ENCODE results near the gene COL18A1.

DNA sequence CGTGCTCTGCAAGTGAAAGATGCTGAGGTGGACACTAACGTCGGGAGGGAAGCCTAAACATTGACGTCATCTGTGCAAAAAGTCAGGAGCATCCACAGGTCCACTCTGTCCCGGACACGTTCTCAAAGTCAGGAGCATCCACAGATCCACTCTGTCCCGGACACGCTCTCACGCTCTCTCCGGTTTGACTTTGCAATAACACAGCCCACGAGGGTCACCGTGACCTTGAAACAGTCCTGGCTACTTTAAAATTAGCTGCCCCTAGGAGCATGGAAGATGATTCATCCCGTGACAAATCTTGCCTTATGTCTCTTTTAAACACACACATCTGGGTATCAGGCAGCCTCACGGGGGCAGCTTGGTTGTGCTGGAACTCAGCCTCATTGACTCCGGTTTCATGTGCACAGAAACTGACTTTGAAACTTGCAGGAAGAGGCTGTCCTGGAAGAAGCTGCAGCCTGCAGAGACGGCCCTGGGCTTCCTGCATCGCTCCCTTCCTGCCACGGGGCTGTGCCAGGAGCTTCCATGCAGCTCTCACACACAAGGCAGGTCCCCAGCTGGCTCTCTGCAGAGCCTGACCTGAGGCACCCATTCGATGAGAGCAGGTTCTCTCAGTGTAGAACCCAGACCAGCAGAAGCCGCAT lies 18.1 kb upstream of the COL18A1 start:
- TF ChIP-seq TAF1 (conservative IDR thresholded peaks at IDR 0.05) (no peak), RAD21 (IDR thresholded peaks at IDR 0.05) (peak; percentile 55 to 61), SP1 (IDR thresholded peaks at IDR 0.05) (no peak), FOXA1 (IDR thresholded peaks at IDR 0.05) (no peak)
- TF ChIP-seq, protein P1, sequence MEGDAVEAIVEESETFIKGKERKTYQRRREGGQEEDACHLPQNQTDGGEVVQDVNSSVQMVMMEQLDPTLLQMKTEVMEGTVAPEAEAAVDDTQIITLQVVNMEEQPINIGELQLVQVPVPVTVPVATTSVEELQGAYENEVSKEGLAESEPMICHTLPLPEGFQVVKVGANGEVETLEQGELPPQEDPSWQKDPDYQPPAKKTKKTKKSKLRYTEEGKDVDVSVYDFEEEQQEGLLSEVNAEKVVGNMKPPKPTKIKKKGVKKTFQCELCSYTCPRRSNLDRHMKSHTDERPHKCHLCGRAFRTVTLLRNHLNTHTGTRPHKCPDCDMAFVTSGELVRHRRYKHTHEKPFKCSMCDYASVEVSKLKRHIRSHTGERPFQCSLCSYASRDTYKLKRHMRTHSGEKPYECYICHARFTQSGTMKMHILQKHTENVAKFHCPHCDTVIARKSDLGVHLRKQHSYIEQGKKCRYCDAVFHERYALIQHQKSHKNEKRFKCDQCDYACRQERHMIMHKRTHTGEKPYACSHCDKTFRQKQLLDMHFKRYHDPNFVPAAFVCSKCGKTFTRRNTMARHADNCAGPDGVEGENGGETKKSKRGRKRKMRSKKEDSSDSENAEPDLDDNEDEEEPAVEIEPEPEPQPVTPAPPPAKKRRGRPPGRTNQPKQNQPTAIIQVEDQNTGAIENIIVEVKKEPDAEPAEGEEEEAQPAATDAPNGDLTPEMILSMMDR (IDR thresholded peaks at IDR 0.05; ENCODE audit: low read depth, low read length, missing input control), result peak; percentile 1
- TF ChIP-seq, protein P2, sequence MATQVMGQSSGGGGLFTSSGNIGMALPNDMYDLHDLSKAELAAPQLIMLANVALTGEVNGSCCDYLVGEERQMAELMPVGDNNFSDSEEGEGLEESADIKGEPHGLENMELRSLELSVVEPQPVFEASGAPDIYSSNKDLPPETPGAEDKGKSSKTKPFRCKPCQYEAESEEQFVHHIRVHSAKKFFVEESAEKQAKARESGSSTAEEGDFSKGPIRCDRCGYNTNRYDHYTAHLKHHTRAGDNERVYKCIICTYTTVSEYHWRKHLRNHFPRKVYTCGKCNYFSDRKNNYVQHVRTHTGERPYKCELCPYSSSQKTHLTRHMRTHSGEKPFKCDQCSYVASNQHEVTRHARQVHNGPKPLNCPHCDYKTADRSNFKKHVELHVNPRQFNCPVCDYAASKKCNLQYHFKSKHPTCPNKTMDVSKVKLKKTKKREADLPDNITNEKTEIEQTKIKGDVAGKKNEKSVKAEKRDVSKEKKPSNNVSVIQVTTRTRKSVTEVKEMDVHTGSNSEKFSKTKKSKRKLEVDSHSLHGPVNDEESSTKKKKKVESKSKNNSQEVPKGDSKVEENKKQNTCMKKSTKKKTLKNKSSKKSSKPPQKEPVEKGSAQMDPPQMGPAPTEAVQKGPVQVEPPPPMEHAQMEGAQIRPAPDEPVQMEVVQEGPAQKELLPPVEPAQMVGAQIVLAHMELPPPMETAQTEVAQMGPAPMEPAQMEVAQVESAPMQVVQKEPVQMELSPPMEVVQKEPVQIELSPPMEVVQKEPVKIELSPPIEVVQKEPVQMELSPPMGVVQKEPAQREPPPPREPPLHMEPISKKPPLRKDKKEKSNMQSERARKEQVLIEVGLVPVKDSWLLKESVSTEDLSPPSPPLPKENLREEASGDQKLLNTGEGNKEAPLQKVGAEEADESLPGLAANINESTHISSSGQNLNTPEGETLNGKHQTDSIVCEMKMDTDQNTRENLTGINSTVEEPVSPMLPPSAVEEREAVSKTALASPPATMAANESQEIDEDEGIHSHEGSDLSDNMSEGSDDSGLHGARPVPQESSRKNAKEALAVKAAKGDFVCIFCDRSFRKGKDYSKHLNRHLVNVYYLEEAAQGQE (IDR thresholded peaks at IDR 0.05), result no peak

Measured in liver (tissue), 3 donors.